NCI-H146 treated with DMSO at 0.1 percent for 48 hours (cell line): Measurements from ENCODE around the gene LGALS3.

Experiments used
- DNase-seq: peaks from one replicate; lab custom pipeline; 2025; ENCODE audit not compliant: unreplicated experiment; lab: John Stamatoyannopoulos, UW

Gene LGALS3

DNA sequence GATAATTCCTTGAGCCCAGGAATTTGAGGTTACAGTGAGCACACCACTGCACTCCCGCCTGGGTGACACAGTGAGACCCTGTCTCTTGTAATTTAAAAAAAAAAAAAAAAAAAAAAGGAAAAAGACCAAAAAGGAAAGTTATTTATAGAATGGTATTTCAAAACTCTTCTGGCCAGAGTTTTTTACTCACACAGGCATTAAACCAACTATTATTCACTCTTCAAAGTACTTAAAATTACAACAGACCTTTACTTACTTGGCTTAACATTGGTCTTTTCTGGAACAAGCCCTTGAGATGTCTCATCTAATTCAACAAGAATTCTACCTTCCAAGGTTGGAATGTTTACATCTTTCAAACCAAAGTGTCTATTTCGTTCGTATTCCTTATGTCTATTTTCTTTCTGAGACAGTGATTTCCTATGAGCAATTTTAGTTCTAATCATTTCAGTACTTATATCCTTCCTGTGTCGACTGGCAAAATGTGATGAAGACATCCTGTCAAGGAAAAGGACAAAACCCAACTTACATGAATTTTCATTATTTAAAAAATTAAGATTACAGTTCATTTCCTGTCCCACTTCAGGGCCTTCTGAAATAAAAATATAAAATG lies 59.7 kb downstream of the LGALS3 start:
- no peak for DNase-seq

DNA sequence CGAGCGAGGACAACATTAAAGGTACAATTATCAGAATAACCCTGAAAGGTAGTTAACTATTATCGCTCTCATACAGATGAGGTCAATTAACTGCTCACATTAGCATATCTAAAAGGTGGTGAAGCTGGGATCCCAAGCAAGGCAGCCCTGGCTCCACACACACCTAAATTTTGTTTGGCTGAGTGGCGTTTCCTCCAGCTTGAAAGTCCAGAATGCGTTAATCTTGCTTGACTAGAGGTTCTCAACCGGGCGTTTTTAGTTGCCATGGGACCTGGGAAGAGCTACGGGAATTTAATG lies 61.8 kb downstream of the LGALS3 start:
- no peak for DNase-seq

DNA sequence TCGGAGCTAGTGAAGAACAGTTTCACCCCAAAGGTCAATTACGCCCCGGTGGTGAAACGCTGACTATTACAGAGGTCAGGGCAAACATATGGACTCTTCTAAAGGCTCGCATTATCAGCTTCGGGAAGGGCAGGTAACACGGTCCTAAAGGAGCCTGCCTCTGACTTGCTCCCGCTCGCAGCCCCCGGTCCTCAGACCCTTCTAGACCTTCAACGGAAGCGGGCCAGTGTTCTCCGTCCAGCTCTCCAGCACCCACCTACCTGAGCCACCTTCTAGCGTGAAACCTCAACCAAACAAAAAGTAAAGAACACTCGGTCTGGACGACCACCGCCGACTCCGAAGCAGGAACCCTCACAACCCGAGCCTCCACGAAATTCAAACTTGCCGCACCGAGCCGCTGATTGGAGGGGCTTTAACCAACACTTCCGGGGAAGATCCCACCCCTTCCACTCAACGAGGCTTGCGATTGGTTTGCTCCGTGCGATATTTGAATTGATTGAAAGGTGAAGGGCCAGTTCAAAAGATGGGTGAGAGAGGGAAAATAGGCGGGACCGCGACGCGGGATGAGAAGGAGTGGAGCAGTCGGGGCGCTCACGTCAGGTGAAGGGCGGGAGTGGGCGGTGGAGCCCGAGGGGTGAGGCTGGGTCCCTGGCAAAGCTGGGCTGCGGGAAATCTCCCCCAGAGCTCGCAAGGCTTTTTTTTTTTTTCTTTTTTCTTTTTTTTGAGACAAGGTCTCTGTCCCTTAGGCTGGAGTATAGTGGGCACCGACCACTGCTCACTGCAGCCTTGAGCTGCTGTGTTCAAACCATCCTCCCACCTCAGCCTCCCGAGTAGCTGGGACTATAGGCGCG lies 62.4 kb downstream of the LGALS3 start, which contains the start of gene DLGAP5:
TSS of gene DLGAP5 (minus strand) at position 383 of the 851 bp plus-strand sequence. CDS start 2,406 bp downstream, outside the sequence.
- peak; percentile 97 for DNase-seq

DNA sequence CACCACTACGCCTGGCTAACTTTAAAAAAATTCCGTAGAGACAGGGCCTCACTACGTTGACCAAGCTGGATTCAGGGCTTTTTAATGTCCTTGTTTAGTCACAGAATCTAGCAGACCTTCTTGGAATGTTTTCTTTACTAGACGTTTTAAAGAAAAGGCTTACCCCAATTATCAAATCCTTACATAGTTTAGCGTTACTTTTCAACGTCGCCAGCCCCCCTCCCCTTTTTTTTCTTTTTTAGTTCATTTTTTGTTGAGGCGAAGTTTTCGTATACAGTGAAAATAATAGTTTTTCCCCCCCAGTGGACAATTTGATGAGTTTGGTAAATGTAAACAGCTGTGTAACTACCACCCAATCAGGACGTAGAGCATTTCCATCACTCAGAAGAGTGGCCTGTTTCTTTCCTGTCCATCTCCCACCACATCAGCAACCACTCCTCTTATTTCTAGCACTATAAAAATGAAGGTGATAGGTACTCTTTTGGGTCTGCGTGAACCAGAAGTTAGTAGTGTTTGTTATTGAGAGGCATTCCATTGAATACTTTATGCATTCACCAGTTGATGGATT lies 63.1 kb downstream of the LGALS3 start:
- DNase-seq, result no peak

DNA sequence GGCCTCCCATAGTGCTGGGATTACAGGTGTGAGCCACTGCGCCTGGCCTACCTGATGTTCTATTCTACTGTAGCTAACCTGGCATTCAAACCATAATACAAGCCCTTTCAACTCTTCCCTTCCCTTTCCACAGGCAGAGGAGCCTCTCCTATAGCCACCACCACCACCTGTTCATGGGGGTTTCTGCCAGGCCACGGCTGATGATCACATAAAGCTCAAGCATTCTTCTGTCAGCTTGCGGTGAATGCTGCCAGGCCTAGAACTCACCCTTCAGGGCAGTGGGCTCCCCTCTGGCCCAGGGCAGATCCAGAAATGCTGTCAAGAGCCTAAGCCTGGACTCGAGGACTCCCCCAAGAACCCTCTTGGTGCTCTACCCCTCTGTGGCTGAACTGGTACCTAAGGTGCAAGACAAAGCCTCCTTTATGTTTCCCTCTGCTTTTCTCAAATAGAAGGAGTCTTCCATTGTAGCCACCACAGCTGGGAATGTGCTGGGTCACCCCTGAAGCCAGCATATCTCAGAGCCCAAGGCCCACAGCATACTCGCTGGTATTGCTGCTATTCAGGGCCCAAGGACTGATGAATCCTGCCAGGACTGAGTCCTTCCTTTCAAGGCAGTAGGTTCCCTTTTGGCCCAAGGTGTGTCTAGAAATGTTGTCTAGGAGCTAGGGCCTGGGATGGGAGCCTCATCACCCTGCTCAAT lies 65.8 kb downstream of the LGALS3 start:
- no peak for DNase-seq
